Measurements from ENCODE around the gene SWI5.

The SWI5 gene

GRCh38 chr9:128325629-128326028 lies 49.6 kb downstream of the SWI5 start:
- Histone ChIP-seq H3K9me3 (ENCODE audit: control insufficient read depth in 1 of 2, low read length in 2 of 2) (no peaks in the 10 kb centered on the region), H3K4me3 (ENCODE audit: low read depth in 1 of 2, low read length in 2 of 2) (no peak overlapping the region), H3K27me3 (ENCODE audit: low read depth, low read length) (no peaks in the 10 kb centered on the region), H3K27ac (ENCODE audit: low read length) (no peak overlapping the region), H3K4me1 (ENCODE audit: control insufficient read depth in 1 of 2, insufficient read depth in 2 of 2, low read length in 2 of 2) (peaks cover 2 to 30% of the 10 kb centered on the region in 2 donors), H3K36me3 (ENCODE audit: control insufficient read depth in 1 of 2, insufficient read depth in 2 of 2, low read length in 2 of 2) (peaks cover 12 to 42% of the 10 kb centered on the region in 2 donors)

- Histone ChIP-seq H3K27me3 (ENCODE audit: low read depth, low read length) (no peaks in the 10 kb centered on the region), H3K36me3 (ENCODE audit: control insufficient read depth in 1 of 2, insufficient read depth in 2 of 2, low read length in 2 of 2) (peaks cover 19 to 28% of the 10 kb centered on the region in 2 donors), H3K9me3 (ENCODE audit: control insufficient read depth in 1 of 2, low read length in 2 of 2) (no peaks in the 10 kb centered on the region), H3K4me1 (ENCODE audit: control insufficient read depth in 1 of 2, insufficient read depth in 2 of 2, low read length in 2 of 2) (peaks cover 0 to 2% of the 10 kb centered on the region in 2 donors), H3K4me3 (ENCODE audit: low read depth in 1 of 2, low read length in 2 of 2) (no peak overlapping the region), H3K27ac (ENCODE audit: low read length) (no peak overlapping the region)
Observed at GRCh38 chr9:128333451-128333869, 57.4 kb downstream of the SWI5 start.

GRCh38 chr9:128335161-128335560 lies 59.1 kb downstream of the SWI5 start:
- Histone ChIP-seq H3K27ac (ENCODE audit: low read length) (no peak overlapping the region), H3K9me3 (ENCODE audit: control insufficient read depth in 1 of 2, low read length in 2 of 2) (no peaks in the 10 kb centered on the region), H3K36me3 (ENCODE audit: control insufficient read depth in 1 of 2, insufficient read depth in 2 of 2, low read length in 2 of 2) (peaks cover 17 to 21% of the 10 kb centered on the region in 2 donors), H3K4me1 (ENCODE audit: control insufficient read depth in 1 of 2, insufficient read depth in 2 of 2, low read length in 2 of 2) (peaks cover 0 to 3% of the 10 kb centered on the region in 2 donors), H3K27me3 (ENCODE audit: low read depth, low read length) (no peaks in the 10 kb centered on the region), H3K4me3 (ENCODE audit: low read depth in 1 of 2, low read length in 2 of 2) (no peak overlapping the region)

- Histone ChIP-seq H3K36me3 (ENCODE audit: control insufficient read depth in 1 of 2, insufficient read depth in 2 of 2, low read length in 2 of 2) (peaks cover 17 to 21% of the 10 kb centered on the region in 2 donors), H3K27ac (ENCODE audit: low read length) (no peak overlapping the region), H3K4me1 (ENCODE audit: control insufficient read depth in 1 of 2, insufficient read depth in 2 of 2, low read length in 2 of 2) (peaks cover 2 to 3% of the 10 kb centered on the region in 2 donors), H3K27me3 (ENCODE audit: low read depth, low read length) (no peaks in the 10 kb centered on the region), H3K4me3 (ENCODE audit: low read depth in 1 of 2, low read length in 2 of 2) (no peak overlapping the region), H3K9me3 (ENCODE audit: control insufficient read depth in 1 of 2, low read length in 2 of 2) (no peaks in the 10 kb centered on the region)
Observed at GRCh38 chr9:128335914-128336313, 59.8 kb downstream of the SWI5 start.

GRCh38 chr9:128337936-128338335 lies 61.9 kb downstream of the SWI5 start:
- Histone ChIP-seq H3K4me1 (ENCODE audit: control insufficient read depth in 1 of 2, insufficient read depth in 2 of 2, low read length in 2 of 2) (peaks cover 3 to 8% of the 10 kb centered on the region in 2 donors), H3K4me3 (ENCODE audit: low read depth in 1 of 2, low read length in 2 of 2) (no peak overlapping the region), H3K36me3 (ENCODE audit: control insufficient read depth in 1 of 2, insufficient read depth in 2 of 2, low read length in 2 of 2) (peaks cover 8 to 19% of the 10 kb centered on the region in 2 donors), H3K9me3 (ENCODE audit: control insufficient read depth in 1 of 2, low read length in 2 of 2) (no peaks in the 10 kb centered on the region), H3K27ac (ENCODE audit: low read length) (no peak overlapping the region), H3K27me3 (ENCODE audit: low read depth, low read length) (no peaks in the 10 kb centered on the region)
